ENCODE measurements around the gene MAPK10.

The MAPK10 gene

GRCh38 chr4:86380181-86380724, 20.4 kb upstream of the MAPK10 start:
- H3K27ac ChIP-seq (ENCODE audit: low read depth, low read length): no peak overlapping the region
- H3K9me3 ChIP-seq (ENCODE audit: control insufficient read depth in 1 of 2, low read length in 2 of 2): no peaks in the 10 kb centered on the region
- no peak overlapping the region for H3K4me3 ChIP-seq (ENCODE audit: low read depth in 1 of 2, low read length in 2 of 2)
- no peak overlapping the region for H3K9ac ChIP-seq (ENCODE audit: low read depth in 1 of 2, low read length in 2 of 2)
- H3K36me3 ChIP-seq (ENCODE audit: control insufficient read depth in 1 of 2, insufficient read depth in 2 of 2, low read length in 2 of 2): no peaks in the 10 kb centered on the region
- H3K4me1 ChIP-seq (ENCODE audit: control insufficient read depth in 1 of 2, insufficient read depth in 2 of 2, low read length in 2 of 2): no peaks in the 10 kb centered on the region
- H3K27me3 ChIP-seq (ENCODE audit: control insufficient read depth in 1 of 2, insufficient read depth in 2 of 2, low read length in 2 of 2): no peaks in the 10 kb centered on the region

DNA sequence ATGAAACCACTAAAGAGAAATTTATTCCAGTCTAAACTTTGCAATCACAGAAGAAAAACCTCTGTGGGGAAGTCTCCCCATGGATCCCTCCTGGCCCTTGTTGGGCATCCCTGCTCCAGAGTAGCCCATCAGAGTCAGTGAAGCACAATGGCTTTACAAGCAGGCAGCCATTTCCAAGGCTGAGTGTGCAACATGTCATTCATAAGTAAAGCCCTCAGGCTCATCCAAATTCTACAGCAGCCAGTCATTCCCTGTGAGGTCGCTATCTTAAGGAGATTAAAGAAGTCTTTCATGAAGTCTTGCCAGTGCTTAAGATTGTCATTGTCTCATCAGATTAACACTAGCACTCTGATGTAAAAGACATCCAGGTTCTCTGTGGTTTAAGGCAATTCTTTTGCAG, 17.0 kb upstream of the MAPK10 start:
- Histone ChIP-seq H3K27me3 (ENCODE audit: control insufficient read depth in 1 of 2, insufficient read depth in 2 of 2, low read length in 2 of 2) (no peaks in the 10 kb centered on the region), H3K4me3 (ENCODE audit: low read depth in 1 of 2, low read length in 2 of 2) (no peak overlapping the region), H3K4me1 (ENCODE audit: control insufficient read depth in 1 of 2, insufficient read depth in 2 of 2, low read length in 2 of 2) (no peaks in the 10 kb centered on the region), H3K36me3 (ENCODE audit: control insufficient read depth in 1 of 2, insufficient read depth in 2 of 2, low read length in 2 of 2) (no peaks in the 10 kb centered on the region), H3K9me3 (ENCODE audit: control insufficient read depth in 1 of 2, low read length in 2 of 2) (no peaks in the 10 kb centered on the region), H3K9ac (ENCODE audit: low read depth in 1 of 2, low read length in 2 of 2) (no peak overlapping the region), H3K27ac (ENCODE audit: low read depth, low read length) (no peak overlapping the region)

DNA sequence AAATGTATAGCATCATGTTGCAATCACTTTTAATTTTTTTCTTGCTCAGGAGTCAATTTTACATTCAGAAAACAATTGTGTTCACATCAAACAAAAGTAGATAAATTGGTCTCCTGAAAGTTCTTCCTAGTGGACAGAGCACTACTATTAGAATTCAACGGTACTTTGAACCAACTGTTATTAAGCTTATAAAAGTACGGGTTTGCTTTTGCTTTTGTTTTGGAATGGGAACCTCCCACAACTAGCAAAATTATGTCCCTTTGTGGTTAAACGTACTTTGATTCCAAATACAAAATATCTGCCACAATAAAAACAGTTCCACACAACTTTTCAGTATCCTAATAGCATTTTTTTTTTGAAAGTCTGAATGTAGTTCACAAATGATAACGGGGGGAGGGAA, 8.6 kb upstream of the MAPK10 start:
- H3K9ac ChIP-seq (ENCODE audit: low read depth in 1 of 2, low read length in 2 of 2): no peak overlapping the region
- H3K4me3 ChIP-seq (ENCODE audit: low read depth in 1 of 2, low read length in 2 of 2): no peak overlapping the region
- H3K4me1 ChIP-seq (ENCODE audit: control insufficient read depth in 1 of 2, insufficient read depth in 2 of 2, low read length in 2 of 2): no peaks in the 10 kb centered on the region
- H3K9me3 ChIP-seq (ENCODE audit: control insufficient read depth in 1 of 2, low read length in 2 of 2): no peaks in the 10 kb centered on the region
- no peak overlapping the region for H3K27ac ChIP-seq (ENCODE audit: low read depth, low read length)
- no peaks in the 10 kb centered on the region for H3K36me3 ChIP-seq (ENCODE audit: control insufficient read depth in 1 of 2, insufficient read depth in 2 of 2, low read length in 2 of 2)
- H3K27me3 ChIP-seq (ENCODE audit: control insufficient read depth in 1 of 2, insufficient read depth in 2 of 2, low read length in 2 of 2): no peaks in the 10 kb centered on the region

- H3K9me3 ChIP-seq (ENCODE audit: control insufficient read depth in 1 of 2, low read length in 2 of 2): no peaks in the 10 kb centered on the region
- no peaks in the 10 kb centered on the region for H3K36me3 ChIP-seq (ENCODE audit: control insufficient read depth in 1 of 2, insufficient read depth in 2 of 2, low read length in 2 of 2)
- no peak overlapping the region for H3K4me3 ChIP-seq (ENCODE audit: low read depth in 1 of 2, low read length in 2 of 2)
- no peaks in the 10 kb centered on the region for H3K27me3 ChIP-seq (ENCODE audit: control insufficient read depth in 1 of 2, insufficient read depth in 2 of 2, low read length in 2 of 2)
- H3K4me1 ChIP-seq (ENCODE audit: control insufficient read depth in 1 of 2, insufficient read depth in 2 of 2, low read length in 2 of 2): no peaks in the 10 kb centered on the region
- H3K9ac ChIP-seq (ENCODE audit: low read depth in 1 of 2, low read length in 2 of 2): no peak overlapping the region
- H3K27ac ChIP-seq (ENCODE audit: low read depth, low read length): no peak overlapping the region
Measured at GRCh38 chr4:86367577-86367976, 7.7 kb upstream of the MAPK10 start.

DNA sequence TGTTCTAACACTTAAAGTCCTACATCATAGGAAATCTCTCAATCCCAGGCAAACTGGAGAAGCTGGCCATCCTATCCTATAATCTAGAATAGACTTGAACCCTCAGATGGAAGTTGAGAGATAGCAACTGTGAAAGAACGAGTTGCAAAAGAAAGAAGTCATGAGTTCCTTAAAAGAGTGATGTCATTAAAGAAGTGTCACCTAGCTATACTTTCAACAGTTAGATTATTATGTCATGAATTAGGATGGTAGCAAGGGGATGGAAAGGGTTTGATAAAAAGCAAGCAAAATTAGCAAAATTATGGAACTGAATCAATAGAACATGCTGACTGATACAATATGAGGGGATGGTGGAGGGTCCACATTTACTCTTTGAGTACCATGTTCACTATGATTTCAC, 7.1 kb upstream of the MAPK10 start:
- Histone ChIP-seq H3K4me1 (ENCODE audit: control insufficient read depth in 1 of 2, insufficient read depth in 2 of 2, low read length in 2 of 2) (no peaks in the 10 kb centered on the region), H3K36me3 (ENCODE audit: control insufficient read depth in 1 of 2, insufficient read depth in 2 of 2, low read length in 2 of 2) (no peaks in the 10 kb centered on the region), H3K27ac (ENCODE audit: low read depth, low read length) (no peak overlapping the region), H3K9ac (ENCODE audit: low read depth in 1 of 2, low read length in 2 of 2) (no peak overlapping the region), H3K9me3 (ENCODE audit: control insufficient read depth in 1 of 2, low read length in 2 of 2) (no peaks in the 10 kb centered on the region), H3K27me3 (ENCODE audit: control insufficient read depth in 1 of 2, insufficient read depth in 2 of 2, low read length in 2 of 2) (no peaks in the 10 kb centered on the region), H3K4me3 (ENCODE audit: low read depth in 1 of 2, low read length in 2 of 2) (no peak overlapping the region)

DNA sequence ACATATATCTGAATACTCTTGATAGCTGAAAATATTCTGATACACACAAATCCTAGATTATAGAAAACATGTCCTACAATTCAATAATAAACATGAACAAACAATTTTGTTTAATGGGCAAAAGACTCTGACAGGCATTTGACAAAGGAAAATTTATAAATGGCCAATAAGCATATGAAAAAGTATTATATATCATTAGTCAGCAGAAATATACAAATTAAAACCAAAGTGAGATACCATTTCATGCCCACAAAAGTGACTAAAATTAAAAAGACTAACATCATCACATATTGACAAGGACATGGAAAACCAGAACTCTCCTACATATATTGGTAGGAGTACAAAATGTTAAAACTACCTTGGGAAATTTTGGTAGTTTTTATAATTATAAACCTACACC, 2.7 kb upstream of the MAPK10 start:
- H3K4me3 ChIP-seq (ENCODE audit: low read depth in 1 of 2, low read length in 2 of 2): no peak overlapping the region
- H3K27me3 ChIP-seq (ENCODE audit: control insufficient read depth in 1 of 2, insufficient read depth in 2 of 2, low read length in 2 of 2): no peaks in the 10 kb centered on the region
- no peaks in the 10 kb centered on the region for H3K9me3 ChIP-seq (ENCODE audit: control insufficient read depth in 1 of 2, low read length in 2 of 2)
- no peaks in the 10 kb centered on the region for H3K4me1 ChIP-seq (ENCODE audit: control insufficient read depth in 1 of 2, insufficient read depth in 2 of 2, low read length in 2 of 2)
- no peak overlapping the region for H3K27ac ChIP-seq (ENCODE audit: low read depth, low read length)
- no peak overlapping the region for H3K9ac ChIP-seq (ENCODE audit: low read depth in 1 of 2, low read length in 2 of 2)
- H3K36me3 ChIP-seq (ENCODE audit: control insufficient read depth in 1 of 2, insufficient read depth in 2 of 2, low read length in 2 of 2): no peaks in the 10 kb centered on the region

- H3K4me3 ChIP-seq (ENCODE audit: low read depth in 1 of 2, low read length in 2 of 2): no peak overlapping the region
- H3K4me1 ChIP-seq (ENCODE audit: control insufficient read depth in 1 of 2, insufficient read depth in 2 of 2, low read length in 2 of 2): no peaks in the 10 kb centered on the region
- no peak overlapping the region for H3K9ac ChIP-seq (ENCODE audit: low read depth in 1 of 2, low read length in 2 of 2)
- H3K36me3 ChIP-seq (ENCODE audit: control insufficient read depth in 1 of 2, insufficient read depth in 2 of 2, low read length in 2 of 2): no peaks in the 10 kb centered on the region
- no peaks in the 10 kb centered on the region for H3K27me3 ChIP-seq (ENCODE audit: control insufficient read depth in 1 of 2, insufficient read depth in 2 of 2, low read length in 2 of 2)
- H3K27ac ChIP-seq (ENCODE audit: low read depth, low read length): no peak overlapping the region
- no peaks in the 10 kb centered on the region for H3K9me3 ChIP-seq (ENCODE audit: control insufficient read depth in 1 of 2, low read length in 2 of 2)
Measured at GRCh38 chr4:86358257-86358656, 1.6 kb downstream of the MAPK10 start.

GRCh38 chr4:86357608-86358007, 2.2 kb downstream of the MAPK10 start:
- Histone ChIP-seq H3K36me3 (ENCODE audit: control insufficient read depth in 1 of 2, insufficient read depth in 2 of 2, low read length in 2 of 2) (no peaks in the 10 kb centered on the region), H3K4me1 (ENCODE audit: control insufficient read depth in 1 of 2, insufficient read depth in 2 of 2, low read length in 2 of 2) (no peaks in the 10 kb centered on the region), H3K27ac (ENCODE audit: low read depth, low read length) (no peak overlapping the region), H3K9me3 (ENCODE audit: control insufficient read depth in 1 of 2, low read length in 2 of 2) (no peaks in the 10 kb centered on the region), H3K4me3 (ENCODE audit: low read depth in 1 of 2, low read length in 2 of 2) (no peak overlapping the region), H3K9ac (ENCODE audit: low read depth in 1 of 2, low read length in 2 of 2) (no peak overlapping the region), H3K27me3 (ENCODE audit: control insufficient read depth in 1 of 2, insufficient read depth in 2 of 2, low read length in 2 of 2) (no peaks in the 10 kb centered on the region)

GRCh38 chr4:86356425-86357210, 3.2 kb downstream of the MAPK10 start:
- no peak overlapping the region for H3K4me3 ChIP-seq (ENCODE audit: low read depth in 1 of 2, low read length in 2 of 2)
- no peak overlapping the region for H3K27ac ChIP-seq (ENCODE audit: low read depth, low read length)
- no peaks in the 10 kb centered on the region for H3K4me1 ChIP-seq (ENCODE audit: control insufficient read depth in 1 of 2, insufficient read depth in 2 of 2, low read length in 2 of 2)
- no peaks in the 10 kb centered on the region for H3K36me3 ChIP-seq (ENCODE audit: control insufficient read depth in 1 of 2, insufficient read depth in 2 of 2, low read length in 2 of 2)
- H3K9ac ChIP-seq (ENCODE audit: low read depth in 1 of 2, low read length in 2 of 2): no peak overlapping the region
- H3K27me3 ChIP-seq (ENCODE audit: control insufficient read depth in 1 of 2, insufficient read depth in 2 of 2, low read length in 2 of 2): no peaks in the 10 kb centered on the region
- H3K9me3 ChIP-seq (ENCODE audit: control insufficient read depth in 1 of 2, low read length in 2 of 2): no peaks in the 10 kb centered on the region

DNA sequence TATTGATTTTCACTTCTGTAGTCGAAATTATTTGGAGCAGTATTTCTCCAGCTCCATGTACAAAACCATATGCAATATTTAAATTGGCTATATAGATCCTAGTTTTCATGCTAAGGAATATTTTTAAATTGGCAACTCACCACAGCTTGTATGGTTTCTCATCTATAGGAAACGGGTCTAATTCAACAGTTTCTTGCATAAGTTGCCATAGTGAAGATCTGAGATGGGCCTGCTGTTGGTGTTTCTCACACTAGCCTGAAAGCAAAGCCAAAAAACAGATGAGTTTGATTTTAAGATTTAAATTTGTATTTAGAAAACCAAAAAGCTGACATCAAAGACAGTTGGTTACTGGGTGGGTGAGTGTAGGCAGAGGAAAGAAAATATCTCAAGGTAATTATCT, 5.5 kb downstream of the MAPK10 start:
- Histone ChIP-seq H3K9ac (ENCODE audit: low read depth in 1 of 2, low read length in 2 of 2) (no peak overlapping the region), H3K4me1 (ENCODE audit: control insufficient read depth in 1 of 2, insufficient read depth in 2 of 2, low read length in 2 of 2) (no peaks in the 10 kb centered on the region), H3K27me3 (ENCODE audit: control insufficient read depth in 1 of 2, insufficient read depth in 2 of 2, low read length in 2 of 2) (no peaks in the 10 kb centered on the region), H3K4me3 (ENCODE audit: low read depth in 1 of 2, low read length in 2 of 2) (no peak overlapping the region), H3K9me3 (ENCODE audit: control insufficient read depth in 1 of 2, low read length in 2 of 2) (no peaks in the 10 kb centered on the region), H3K27ac (ENCODE audit: low read depth, low read length) (no peak overlapping the region), H3K36me3 (ENCODE audit: control insufficient read depth in 1 of 2, insufficient read depth in 2 of 2, low read length in 2 of 2) (no peaks in the 10 kb centered on the region)
